ENCODE measurements around the gene EVI5.

- TF ChIP-seq EP300 (IDR thresholded peaks at IDR 0.05): no peak
- TF ChIP-seq CTCF (IDR thresholded peaks at IDR 0.05): no peak
These were observed 323.4 kb downstream of the EVI5 start for GRCh38 chr1:92461364-92462097.
